ENCODE data around the gene KRT72.

DNA sequence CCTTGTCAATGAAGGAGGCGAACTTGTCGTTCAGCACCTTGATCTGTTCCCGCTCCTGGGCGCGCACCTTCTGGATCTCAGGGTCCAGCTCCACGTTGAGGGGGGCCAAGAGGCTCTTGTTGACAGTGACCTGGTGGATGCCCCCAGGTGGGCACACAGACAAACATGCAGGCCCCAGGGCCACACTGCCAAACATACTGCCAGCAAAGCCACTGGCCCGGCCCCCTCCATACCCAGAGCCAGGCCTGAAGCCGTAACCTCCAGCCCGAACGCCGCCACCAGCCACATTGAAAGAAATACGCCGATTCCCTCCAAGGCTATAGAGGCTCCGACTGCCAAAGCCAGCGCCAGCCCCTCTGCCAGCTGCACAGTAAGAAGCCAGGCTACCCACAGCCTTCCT lies 28.0 kb downstream of the KRT72 start:
- TF ChIP-seq, protein P1, sequence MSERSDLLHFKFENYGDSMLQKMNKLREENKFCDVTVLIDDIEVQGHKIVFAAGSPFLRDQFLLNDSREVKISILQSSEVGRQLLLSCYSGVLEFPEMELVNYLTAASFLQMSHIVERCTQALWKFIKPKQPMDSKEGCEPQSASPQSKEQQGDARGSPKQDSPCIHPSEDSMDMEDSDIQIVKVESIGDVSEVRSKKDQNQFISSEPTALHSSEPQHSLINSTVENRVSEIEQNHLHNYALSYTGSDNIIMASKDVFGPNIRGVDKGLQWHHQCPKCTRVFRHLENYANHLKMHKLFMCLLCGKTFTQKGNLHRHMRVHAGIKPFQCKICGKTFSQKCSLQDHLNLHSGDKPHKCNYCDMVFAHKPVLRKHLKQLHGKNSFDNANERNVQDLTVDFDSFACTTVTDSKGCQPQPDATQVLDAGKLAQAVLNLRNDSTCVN (tag by site-specific recombination; optimal IDR thresholded peaks at IDR 0.05), result no peak
- TF ChIP-seq ZNF19 (tag by site-specific recombination; IDR thresholded peaks at IDR 0.05; ENCODE audit: low read depth), result no peak

Measured in HEK293 (cell line).